Measurements from ENCODE around the gene CHCHD3.
"Not testable (repeated sequence)": the region's sequence is repeated elsewhere in the genome, so short reads cannot be mapped to it uniquely, and the experiment has no call there.

Gene CHCHD3

GRCh38 chr7:133039614-133040013, 42.3 kb downstream of the CHCHD3 start:
- H3K9ac ChIP-seq (ENCODE audit: low read depth, low read length) = no peak overlapping the region
- no peaks in the 10 kb centered on the region for H3K27me3 ChIP-seq (ENCODE audit: insufficient read depth, low read length)
- peaks cover 31% of the 10 kb centered on the region for H3K4me1 ChIP-seq (ENCODE audit: insufficient read depth, low read length)
- no peaks in the 10 kb centered on the region for H3K36me3 ChIP-seq (ENCODE audit: insufficient read depth, low read depth, low read length)
- no peaks in the 10 kb centered on the region for H3K9me3 ChIP-seq (ENCODE audit: insufficient read depth, low read depth, low read length)
- H3K27ac ChIP-seq (ENCODE audit: low read length) = no peak overlapping the region
- H3K4me3 ChIP-seq (ENCODE audit: low read length) = no peak overlapping the region

GRCh38 chr7:133036289-133036688, 45.6 kb downstream of the CHCHD3 start:
- Histone ChIP-seq H3K36me3 (ENCODE audit: insufficient read depth, low read depth, low read length) (no peaks in the 10 kb centered on the region), H3K4me3 (ENCODE audit: low read length) (no peak overlapping the region), H3K9ac (ENCODE audit: low read depth, low read length) (no peak overlapping the region), H3K4me1 (ENCODE audit: insufficient read depth, low read length) (peaks cover 18% of the 10 kb centered on the region), H3K9me3 (ENCODE audit: insufficient read depth, low read depth, low read length) (no peaks in the 10 kb centered on the region), H3K27ac (ENCODE audit: low read length) (no peak overlapping the region), H3K27me3 (ENCODE audit: insufficient read depth, low read length) (no peaks in the 10 kb centered on the region)

DNA sequence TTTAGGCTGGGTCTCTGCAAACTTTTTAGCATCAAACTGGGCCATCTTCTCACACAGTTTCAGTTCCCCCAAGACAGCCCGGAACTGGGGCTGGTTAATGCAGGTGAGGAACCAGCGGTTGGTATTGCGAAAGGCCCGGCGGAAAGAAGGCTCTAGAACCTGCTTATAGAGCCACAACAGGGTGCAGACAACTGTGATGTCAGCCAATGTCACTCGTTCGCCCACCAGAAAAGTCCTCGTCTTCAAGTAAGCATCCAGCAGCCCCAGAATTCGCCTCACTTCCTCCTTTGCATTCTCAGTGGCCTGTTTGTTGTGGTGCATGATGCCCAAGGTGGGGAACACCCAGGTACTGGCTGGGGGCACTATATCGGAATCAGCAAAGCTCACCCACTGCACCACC, 46.6 kb downstream of the CHCHD3 start:
- H3K4me1 ChIP-seq (ENCODE audit: insufficient read depth, low read length); H3K36me3 ChIP-seq (ENCODE audit: insufficient read depth, low read depth, low read length); H3K27me3 ChIP-seq (ENCODE audit: insufficient read depth, low read length); H3K9me3 ChIP-seq (ENCODE audit: insufficient read depth, low read depth, low read length); H3K27ac ChIP-seq (ENCODE audit: low read length); H3K4me3 ChIP-seq (ENCODE audit: low read length); H3K9ac ChIP-seq (ENCODE audit: low read depth, low read length): not testable (repeated sequence)

DNA sequence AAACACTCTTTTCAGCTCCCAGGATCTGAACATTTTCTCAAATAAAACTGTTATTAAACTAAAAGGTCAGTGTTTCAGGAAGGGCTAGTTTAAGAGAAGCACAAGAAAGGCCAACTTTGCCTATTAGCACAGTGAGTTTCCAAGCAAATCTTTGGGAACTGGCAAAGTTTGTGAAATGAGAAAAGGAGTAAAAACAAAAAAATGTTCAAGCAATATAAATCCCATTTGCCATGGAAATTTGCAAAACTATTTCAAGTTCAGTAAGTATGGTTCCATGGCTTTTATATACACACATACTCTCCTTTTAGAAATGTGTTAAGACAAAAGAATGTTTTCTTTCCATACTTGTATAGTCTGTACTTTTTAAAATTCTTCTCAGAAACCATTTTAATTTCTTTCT, 51.5 kb downstream of the CHCHD3 start:
- no peak overlapping the region for H3K9ac ChIP-seq (ENCODE audit: low read depth, low read length)
- no peaks in the 10 kb centered on the region for H3K27me3 ChIP-seq (ENCODE audit: insufficient read depth, low read length)
- no peak overlapping the region for H3K4me3 ChIP-seq (ENCODE audit: low read length)
- no peak overlapping the region for H3K27ac ChIP-seq (ENCODE audit: low read length)
- H3K9me3 ChIP-seq (ENCODE audit: insufficient read depth, low read depth, low read length) = no peaks in the 10 kb centered on the region
- H3K36me3 ChIP-seq (ENCODE audit: insufficient read depth, low read depth, low read length) = no peaks in the 10 kb centered on the region
- no peaks in the 10 kb centered on the region for H3K4me1 ChIP-seq (ENCODE audit: insufficient read depth, low read length)

GRCh38 chr7:133029463-133029862, 52.4 kb downstream of the CHCHD3 start:
- no peak overlapping the region for H3K27ac ChIP-seq (ENCODE audit: low read length)
- no peaks in the 10 kb centered on the region for H3K9me3 ChIP-seq (ENCODE audit: insufficient read depth, low read depth, low read length)
- no peaks in the 10 kb centered on the region for H3K36me3 ChIP-seq (ENCODE audit: insufficient read depth, low read depth, low read length)
- no peak overlapping the region for H3K4me3 ChIP-seq (ENCODE audit: low read length)
- no peaks in the 10 kb centered on the region for H3K27me3 ChIP-seq (ENCODE audit: insufficient read depth, low read length)
- H3K4me1 ChIP-seq (ENCODE audit: insufficient read depth, low read length) = no peaks in the 10 kb centered on the region
- H3K9ac ChIP-seq (ENCODE audit: low read depth, low read length) = no peak overlapping the region

DNA sequence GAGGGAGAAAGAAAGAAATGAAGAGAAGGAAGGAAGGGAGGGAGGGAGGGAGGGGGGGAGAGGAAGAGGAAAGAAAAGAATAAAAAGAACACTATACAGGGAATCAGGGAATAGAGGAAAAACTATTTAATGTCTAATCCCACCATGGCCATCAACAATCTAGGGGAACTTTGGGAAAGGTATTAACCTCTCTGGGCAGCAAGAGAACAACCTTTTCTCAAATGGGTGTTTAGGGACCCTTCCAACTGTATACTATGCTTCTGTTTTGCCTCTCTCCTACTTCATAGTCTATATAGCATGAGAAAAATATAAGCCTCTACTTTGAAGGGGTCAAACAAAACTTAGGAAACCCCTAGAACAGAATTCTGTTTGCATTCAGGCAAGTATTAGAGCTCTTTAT, 54.5 kb downstream of the CHCHD3 start:
- Histone ChIP-seq H3K27me3 (ENCODE audit: insufficient read depth, low read length) (no peaks in the 10 kb centered on the region), H3K27ac (ENCODE audit: low read length) (no peak overlapping the region), H3K36me3 (ENCODE audit: insufficient read depth, low read depth, low read length) (peaks cover 14% of the 10 kb centered on the region; the same call in 1 of the 2 replicates), H3K9me3 (ENCODE audit: insufficient read depth, low read depth, low read length) (no peaks in the 10 kb centered on the region), H3K4me3 (ENCODE audit: low read length) (no peak overlapping the region), H3K4me1 (ENCODE audit: insufficient read depth, low read length) (no peaks in the 10 kb centered on the region), H3K9ac (ENCODE audit: low read depth, low read length) (no peak overlapping the region)

DNA sequence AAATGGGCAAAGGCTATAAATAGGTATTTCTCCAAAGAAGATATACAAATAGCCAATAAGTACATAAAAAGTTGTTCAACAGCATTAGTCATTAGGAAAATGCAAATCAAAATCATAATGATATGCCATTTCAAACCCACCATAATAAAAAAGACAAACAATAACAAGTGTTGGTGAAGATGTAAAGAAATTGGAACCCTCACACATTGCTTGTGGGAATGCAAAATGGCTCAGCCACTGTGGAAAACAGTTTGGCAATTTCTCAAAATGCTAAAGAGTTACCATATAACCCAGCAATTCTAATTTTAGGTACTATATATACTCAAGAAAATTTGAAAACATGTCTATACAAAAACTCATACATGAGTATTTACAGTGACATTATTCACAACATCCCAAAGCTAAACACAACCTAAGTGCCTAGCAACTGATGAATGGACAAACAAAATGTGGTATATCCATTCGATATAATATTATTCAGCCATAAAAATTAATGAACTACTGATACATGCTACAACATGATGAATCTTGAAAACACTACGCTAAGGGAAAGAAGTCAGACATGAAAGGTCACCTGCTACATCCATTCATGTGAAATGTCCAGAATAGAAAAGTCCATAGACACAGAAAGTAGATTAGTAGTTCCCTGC, 55.6 kb downstream of the CHCHD3 start:
- Histone ChIP-seq H3K9me3 (ENCODE audit: insufficient read depth, low read depth, low read length) (no peaks in the 10 kb centered on the region), H3K4me3 (ENCODE audit: low read length) (no peak overlapping the region), H3K27ac (ENCODE audit: low read length) (no peak overlapping the region), H3K27me3 (ENCODE audit: insufficient read depth, low read length) (no peaks in the 10 kb centered on the region), H3K9ac (ENCODE audit: low read depth, low read length) (no peak overlapping the region), H3K36me3 (ENCODE audit: insufficient read depth, low read depth, low read length) (peaks cover 19% of the 10 kb centered on the region; the same call in 1 of the 2 replicates), H3K4me1 (ENCODE audit: insufficient read depth, low read length) (peaks cover 3% of the 10 kb centered on the region; the same call in 1 of the 2 replicates)

DNA sequence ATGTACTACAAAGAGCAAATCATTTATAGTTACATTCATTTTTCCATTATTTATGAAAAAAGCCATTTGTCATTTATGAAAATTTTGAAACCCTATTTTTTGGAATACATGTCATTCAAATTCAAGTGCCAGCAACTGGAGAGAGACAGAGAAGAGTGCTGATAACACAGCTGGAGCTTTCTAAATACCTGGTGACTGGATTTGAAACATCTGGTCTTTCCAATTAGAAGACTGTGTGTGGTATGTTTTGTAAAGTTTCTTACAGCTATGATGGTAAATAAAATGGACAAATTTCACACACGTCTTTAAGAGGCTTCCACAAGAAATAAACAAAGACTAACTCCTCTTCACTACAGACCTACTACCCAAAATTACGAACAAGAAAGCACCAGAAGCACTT, 56.8 kb downstream of the CHCHD3 start:
- no peaks in the 10 kb centered on the region for H3K27me3 ChIP-seq (ENCODE audit: insufficient read depth, low read length)
- peaks cover 7% of the 10 kb centered on the region; the same call in 1 of the 2 replicates for H3K4me1 ChIP-seq (ENCODE audit: insufficient read depth, low read length)
- H3K9ac ChIP-seq (ENCODE audit: low read depth, low read length) = no peak overlapping the region
- H3K4me3 ChIP-seq (ENCODE audit: low read length) = no peak overlapping the region
- H3K36me3 ChIP-seq (ENCODE audit: insufficient read depth, low read depth, low read length) = peaks cover 19% of the 10 kb centered on the region
- no peak overlapping the region for H3K27ac ChIP-seq (ENCODE audit: low read length)
- no peaks in the 10 kb centered on the region for H3K9me3 ChIP-seq (ENCODE audit: insufficient read depth, low read depth, low read length)

DNA sequence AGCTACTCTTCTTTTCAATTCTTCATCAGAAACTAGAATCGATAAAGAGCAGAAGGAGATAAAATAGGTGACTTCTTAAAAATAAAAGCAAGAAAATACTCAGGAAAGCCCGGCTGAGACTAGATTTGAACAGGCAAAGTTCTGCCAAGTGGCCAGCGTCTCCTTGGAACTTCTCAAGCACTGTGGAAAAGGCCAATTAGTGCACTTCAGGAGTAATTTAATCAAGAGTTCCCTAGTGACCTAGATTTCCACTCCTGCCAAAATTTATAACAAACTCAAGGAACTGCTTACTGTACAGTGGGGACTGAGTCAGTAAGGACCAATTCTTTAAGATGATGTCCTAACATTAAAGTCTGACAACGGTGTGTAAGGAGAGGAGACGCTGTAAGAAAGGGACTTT, 57.3 kb downstream of the CHCHD3 start:
- peaks cover 19% of the 10 kb centered on the region for H3K36me3 ChIP-seq (ENCODE audit: insufficient read depth, low read depth, low read length)
- no peak overlapping the region for H3K9ac ChIP-seq (ENCODE audit: low read depth, low read length)
- H3K9me3 ChIP-seq (ENCODE audit: insufficient read depth, low read depth, low read length) = no peaks in the 10 kb centered on the region
- H3K4me1 ChIP-seq (ENCODE audit: insufficient read depth, low read length) = peaks cover 7% of the 10 kb centered on the region; the same call in 1 of the 2 replicates
- H3K27me3 ChIP-seq (ENCODE audit: insufficient read depth, low read length) = no peaks in the 10 kb centered on the region
- no peak overlapping the region for H3K4me3 ChIP-seq (ENCODE audit: low read length)
- H3K27ac ChIP-seq (ENCODE audit: low read length) = no peak overlapping the region

- Histone ChIP-seq H3K4me3 (ENCODE audit: low read length) (no peak overlapping the region), H3K4me1 (ENCODE audit: insufficient read depth, low read length) (peaks cover 7% of the 10 kb centered on the region; the same call in 1 of the 2 replicates), H3K27me3 (ENCODE audit: insufficient read depth, low read length) (no peaks in the 10 kb centered on the region), H3K36me3 (ENCODE audit: insufficient read depth, low read depth, low read length) (peaks cover 19% of the 10 kb centered on the region), H3K9me3 (ENCODE audit: insufficient read depth, low read depth, low read length) (no peaks in the 10 kb centered on the region), H3K27ac (ENCODE audit: low read length) (no peak overlapping the region), H3K9ac (ENCODE audit: low read depth, low read length) (no peak overlapping the region)
Measured at GRCh38 chr7:133023370-133024071, 58.4 kb downstream of the CHCHD3 start.

DNA sequence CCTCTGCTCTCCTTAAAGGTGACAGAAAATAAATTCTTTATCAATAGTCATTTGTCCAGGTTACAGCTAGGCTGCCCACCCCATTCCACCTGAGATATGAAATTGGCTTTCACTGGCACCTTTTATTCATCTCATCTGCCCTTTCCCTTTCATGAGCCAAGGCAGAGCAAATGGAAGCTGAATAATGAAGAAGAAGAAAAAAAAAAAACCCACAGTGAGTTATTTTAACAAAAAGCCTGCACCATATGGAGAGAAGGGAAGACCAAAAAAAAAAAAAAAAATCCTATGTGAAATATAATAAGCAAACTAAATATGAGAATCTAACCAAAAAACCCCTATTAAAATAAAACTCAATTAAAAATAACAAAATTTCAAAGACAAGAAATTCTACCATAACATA, 59.2 kb downstream of the CHCHD3 start:
- H3K27ac ChIP-seq (ENCODE audit: low read length) = no peak overlapping the region
- H3K4me1 ChIP-seq (ENCODE audit: insufficient read depth, low read length) = peaks cover 7% of the 10 kb centered on the region; the same call in 1 of the 2 replicates
- no peaks in the 10 kb centered on the region for H3K27me3 ChIP-seq (ENCODE audit: insufficient read depth, low read length)

GRCh38 chr7:133021196-133021595, 60.7 kb downstream of the CHCHD3 start:
- Histone ChIP-seq H3K4me3 (ENCODE audit: low read length) (no peak overlapping the region), H3K4me1 (ENCODE audit: insufficient read depth, low read length) (peaks cover 11% of the 10 kb centered on the region), H3K27ac (ENCODE audit: low read length) (no peak overlapping the region), H3K9me3 (ENCODE audit: insufficient read depth, low read depth, low read length) (no peaks in the 10 kb centered on the region), H3K9ac (ENCODE audit: low read depth, low read length) (no peak overlapping the region), H3K36me3 (ENCODE audit: insufficient read depth, low read depth, low read length) (peaks cover 19% of the 10 kb centered on the region), H3K27me3 (ENCODE audit: insufficient read depth, low read length) (no peaks in the 10 kb centered on the region)

More for the DNA sequence above, 59.2 kb downstream of the CHCHD3 start:
- no peaks in the 10 kb centered on the region for H3K9me3 ChIP-seq (ENCODE audit: insufficient read depth, low read depth, low read length)
- H3K9ac ChIP-seq (ENCODE audit: low read depth, low read length) = no peak overlapping the region
- H3K4me3 ChIP-seq (ENCODE audit: low read length) = no peak overlapping the region
- H3K36me3 ChIP-seq (ENCODE audit: insufficient read depth, low read depth, low read length) = peaks cover 19% of the 10 kb centered on the region
